ENCODE measurements around the gene GNAI3. TPM values are rescaled to one million over a fixed set of nuclear protein-coding genes. Genes with fewer than 3 reads are reported as not detected.

GNAI3 gene
- polyA plus RNA-seq, 1 experiment = 4.7 TPM

DNA sequence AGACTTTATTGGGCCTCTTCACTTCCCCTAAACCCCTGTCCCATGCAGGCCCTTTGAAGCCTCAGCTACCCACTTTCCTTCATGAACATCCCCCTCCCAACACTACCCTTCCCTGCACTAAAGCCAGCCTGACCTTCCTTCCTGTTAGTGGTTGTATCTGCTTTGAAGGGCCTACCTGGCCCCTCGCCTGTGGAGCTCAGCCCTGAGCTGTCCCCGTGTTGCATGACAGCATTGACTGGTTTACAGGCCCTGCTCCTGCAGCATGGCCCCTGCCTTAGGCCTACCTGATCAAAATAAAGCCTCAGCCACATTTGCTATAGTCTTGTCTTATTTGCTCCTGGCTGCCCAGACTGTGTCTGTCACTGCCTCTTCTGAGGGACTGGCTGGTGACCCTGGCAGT lies 113.0 kb downstream of the GNAI3 start:
- TF ChIP-seq, protein P1, sequence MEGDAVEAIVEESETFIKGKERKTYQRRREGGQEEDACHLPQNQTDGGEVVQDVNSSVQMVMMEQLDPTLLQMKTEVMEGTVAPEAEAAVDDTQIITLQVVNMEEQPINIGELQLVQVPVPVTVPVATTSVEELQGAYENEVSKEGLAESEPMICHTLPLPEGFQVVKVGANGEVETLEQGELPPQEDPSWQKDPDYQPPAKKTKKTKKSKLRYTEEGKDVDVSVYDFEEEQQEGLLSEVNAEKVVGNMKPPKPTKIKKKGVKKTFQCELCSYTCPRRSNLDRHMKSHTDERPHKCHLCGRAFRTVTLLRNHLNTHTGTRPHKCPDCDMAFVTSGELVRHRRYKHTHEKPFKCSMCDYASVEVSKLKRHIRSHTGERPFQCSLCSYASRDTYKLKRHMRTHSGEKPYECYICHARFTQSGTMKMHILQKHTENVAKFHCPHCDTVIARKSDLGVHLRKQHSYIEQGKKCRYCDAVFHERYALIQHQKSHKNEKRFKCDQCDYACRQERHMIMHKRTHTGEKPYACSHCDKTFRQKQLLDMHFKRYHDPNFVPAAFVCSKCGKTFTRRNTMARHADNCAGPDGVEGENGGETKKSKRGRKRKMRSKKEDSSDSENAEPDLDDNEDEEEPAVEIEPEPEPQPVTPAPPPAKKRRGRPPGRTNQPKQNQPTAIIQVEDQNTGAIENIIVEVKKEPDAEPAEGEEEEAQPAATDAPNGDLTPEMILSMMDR (IDR thresholded peaks at IDR 0.05; ENCODE audit: insufficient read depth, low read depth, low read length) = no peak
- no peak for DNase-seq (ENCODE audit: low read depth)
- Histone ChIP-seq H3K4me3 (ENCODE audit: low read depth, low read length) (no peak overlapping the region), H3K27me3 (ENCODE audit: control insufficient read depth, insufficient read depth, low read length) (no peaks in the 10 kb centered on the region), H3K36me3 (ENCODE audit: control insufficient read depth, insufficient read depth, low read length) (no peaks in the 10 kb centered on the region)
- ChIA-PET POLR2A (no interaction called here), CTCF (interaction anchor here (1.1 to 2.8 kb wide), 5 partner anchors 10 to 115 kb away, joined by 3 to 10 read pairs (median 4); no protein-coding TSS in a partner anchor)

DNA sequence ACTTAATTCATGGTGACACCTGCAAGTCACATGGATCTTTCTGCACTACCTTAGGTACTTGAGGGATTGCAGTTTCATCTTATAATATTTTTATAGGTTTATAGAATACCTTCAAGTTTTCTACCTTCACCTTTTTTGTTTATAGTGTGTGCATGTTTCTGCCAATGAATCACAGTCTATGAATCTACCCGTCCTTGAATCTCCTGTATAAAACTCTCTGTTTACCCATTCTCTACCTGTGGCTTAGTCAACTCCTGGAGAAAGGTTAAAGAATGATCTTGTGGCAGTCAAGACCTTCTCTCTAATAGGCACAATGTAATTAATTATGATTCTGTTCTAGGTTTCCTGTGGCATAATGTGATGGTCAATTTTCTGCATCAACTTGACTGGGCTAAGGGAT lies 116.3 kb downstream of the GNAI3 start:
- Histone ChIP-seq H3K27me3 (ENCODE audit: control insufficient read depth, insufficient read depth, low read length) (no peaks in the 10 kb centered on the region), H3K4me3 (ENCODE audit: low read depth, low read length) (no peak overlapping the region), H3K36me3 (ENCODE audit: control insufficient read depth, insufficient read depth, low read length) (no peaks in the 10 kb centered on the region)
- TF ChIP-seq, protein P1 (IDR thresholded peaks at IDR 0.05; ENCODE audit: insufficient read depth, low read depth, low read length) = no peak
- ChIA-PET POLR2A (no interaction called here), CTCF (no interaction called here)
- DNase-seq (ENCODE audit: low read depth) = no peak

DNA sequence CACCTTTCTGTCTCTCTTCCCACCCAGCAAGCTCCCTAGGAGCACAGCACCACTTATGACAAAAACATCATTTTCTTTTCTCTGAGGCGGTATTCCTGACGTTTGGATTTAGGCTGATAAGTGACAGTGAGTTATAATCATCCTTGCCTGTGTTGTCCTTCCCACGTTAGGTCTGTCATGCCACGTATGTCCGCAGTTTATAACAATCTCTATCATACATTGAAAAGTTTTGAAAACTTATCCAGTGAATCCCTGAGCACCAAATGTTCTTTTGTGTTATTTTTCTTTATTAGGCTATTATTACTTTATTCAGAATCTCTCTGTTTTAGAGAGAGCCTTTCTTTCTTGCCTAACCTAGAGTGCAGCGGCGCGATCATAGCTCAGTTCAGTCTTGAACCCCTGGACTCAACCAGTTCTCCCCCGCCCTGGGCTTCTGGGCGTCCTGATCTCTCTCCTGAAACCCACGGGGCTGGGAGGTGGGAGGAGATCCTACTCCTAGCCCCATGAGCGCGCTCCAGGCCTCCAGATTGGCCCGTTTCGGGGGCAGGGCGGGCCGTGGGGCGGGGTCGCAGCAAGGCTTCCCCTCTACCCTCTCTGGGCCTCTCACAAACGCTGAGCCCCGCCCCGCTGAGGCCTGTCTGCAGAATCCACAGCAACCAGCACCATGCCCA lies 119.2 kb downstream of the GNAI3 start, which contains the start of gene GSTM2:
GSTM2 (plus strand) TSS at position 606 of the 671 bp plus-strand sequence; CDS start at position 665, 59 bp downstream.
- ChIA-PET CTCF (interaction anchor here (0.6 to 1.5 kb wide), 4 partner anchors 16 to 115 kb away, joined by 3 to 7 read pairs (median 4); no protein-coding TSS in a partner anchor), POLR2A (no interaction called here)
- Histone ChIP-seq H3K27me3 (ENCODE audit: control insufficient read depth, insufficient read depth, low read length) (no peaks in the 10 kb centered on the region), H3K4me3 (ENCODE audit: low read depth, low read length) (peak within 1 kb of the TSS; percentile 65), H3K36me3 (ENCODE audit: control insufficient read depth, insufficient read depth, low read length) (0 out of 2 replicates have a peak, but pooled peaks cover 3% of the 10 kb centered on the region)
- peak; percentile 42 for DNase-seq (ENCODE audit: low read depth)
- TF ChIP-seq, protein P1 (IDR thresholded peaks at IDR 0.05; ENCODE audit: insufficient read depth, low read depth, low read length) = no peak

Small RNAs within 50 kb of the gene (small RNA-seq; reads per million reads assigned to genes)
- gene RNU6V (ENCODE audit: insufficient read length, low read depth, low replicate concordance) = 0.63 reads per million

Other genes with a start within 250 kb of the GNAI3 start
- gene MYBPHL, start 241.6 kb upstream of the GNAI3 start, polyA plus RNA-seq (2011; rRNA removed) = 0.06 TPM in 1 of 2 replicates, not detected in the other
- gene SORT1, start 150.7 kb upstream of the GNAI3 start, polyA plus RNA-seq (2011; rRNA removed) = 38.6 and 52.6 TPM in 2 replicates
- gene PSMA5, start 122.2 kb upstream of the GNAI3 start, polyA plus RNA-seq (2011; rRNA removed) = 151 and 226 TPM in 2 replicates
- 58.8 and 73.1 TPM in 2 replicates for gene SYPL2, start 82.1 kb upstream of the GNAI3 start, polyA plus RNA-seq (2011; rRNA removed)
- 5.7 and 8.7 TPM in 2 replicates for gene ATXN7L2, start 64.7 kb upstream of the GNAI3 start, polyA plus RNA-seq (2011; rRNA removed)
- 8.2 and 10.8 TPM in 2 replicates for gene CYB561D1, start 54.5 kb upstream of the GNAI3 start, polyA plus RNA-seq (2011; rRNA removed)
- gene AMIGO1, start 38.9 kb upstream of the GNAI3 start, polyA plus RNA-seq (2011; rRNA removed) = 2.9 and 3.4 TPM in 2 replicates
- gene GPR61, start 8.7 kb upstream of the GNAI3 start, polyA plus RNA-seq (2011; rRNA removed) = not detected in 2 replicates
- gene GNAT2, start 71.0 kb downstream of the GNAI3 start, polyA plus RNA-seq (2011; rRNA removed) = 0.09 and 0.15 TPM in 2 replicates
- gene AMPD2, start 71.2 kb downstream of the GNAI3 start, polyA plus RNA-seq (2011; rRNA removed) = 43.1 and 86.9 TPM in 2 replicates
- 28.4 and 28.5 TPM in 2 replicates for gene GSTM4, start 107.5 kb downstream of the GNAI3 start, polyA plus RNA-seq (2011; rRNA removed)
- gene GSTM2, start 119.4 kb downstream of the GNAI3 start, polyA plus RNA-seq (2011; rRNA removed) = 49.0 and 62.3 TPM in 2 replicates
- gene GSTM1, start 139.2 kb downstream of the GNAI3 start, polyA plus RNA-seq (2011; rRNA removed) = 0.47 and 1.0 TPM in 2 replicates
- gene GSTM5, start 163.6 kb downstream of the GNAI3 start, polyA plus RNA-seq (2011; rRNA removed) = 1.5 and 2.2 TPM in 2 replicates
- 113 and 172 TPM in 2 replicates for gene GSTM3, start 192.4 kb downstream of the GNAI3 start, polyA plus RNA-seq (2011; rRNA removed)
- not detected in 2 replicates for gene EPS8L3, start 215.3 kb downstream of the GNAI3 start, polyA plus RNA-seq (2011; rRNA removed)